ENCODE data around the gene YAP1.

GRCh38 chr11:102143867-102144266, 33.6 kb downstream of the YAP1 start:
- no peak for TF ChIP-seq CTCF (IDR thresholded peaks at IDR 0.05; ENCODE audit: low read depth, low read length, missing input control)
- TF ChIP-seq GABPA (IDR thresholded peaks at IDR 0.05 in 1 of 2, conservative IDR thresholded peaks at IDR 0.05 in 1 of 2) = no peak
- TF ChIP-seq TAF1 (conservative IDR thresholded peaks at IDR 0.05) = no peak
- no peak for TF ChIP-seq ZBTB33 (IDR thresholded peaks at IDR 0.05)
- no peak for TF ChIP-seq SP1 (IDR thresholded peaks at IDR 0.05)
- no peak for TF ChIP-seq NR2F2 (IDR thresholded peaks at IDR 0.05)
- no peak for TF ChIP-seq FOXA2 (IDR thresholded peaks at IDR 0.05)
- no peak for TF ChIP-seq EGR1 (IDR thresholded peaks at IDR 0.05; ENCODE audit: low read depth in 2 of 2)
- no peak for TF ChIP-seq JUND (IDR thresholded peaks at IDR 0.05)
- no peak for TF ChIP-seq REST (IDR thresholded peaks at IDR 0.05)
- no peak for TF ChIP-seq RXRA (IDR thresholded peaks at IDR 0.05)
- no peak for TF ChIP-seq RAD21 (IDR thresholded peaks at IDR 0.05)
- no peak for TF ChIP-seq ATF3 (IDR thresholded peaks at IDR 0.05)
- TF ChIP-seq HNF4G (IDR thresholded peaks at IDR 0.05) = no peak

Measured in liver (tissue), 3 donors.